HepG2 (cell line): Measurements from ENCODE around the gene TMIGD3. TPM values are rescaled to one million over a fixed set of nuclear protein-coding genes. Genes with fewer than 3 reads are reported as not detected.

ENCODE experiments used
- ATAC-seq: fragments of 200-7000 bp; cut with Tn5 transposase; 3 replicates; pipeline ENCODE4 v1.9.1; 2020; ENCODE audit warnings: mild to moderate bottlenecking, moderate library complexity
- BruUV-seq: library from RNA; stranded (reverse); fragments of 400-500 nt; replicated peaks from 2 replicates; lab custom pipeline; 2021; lab: Mats Ljungman, UMichigan
- CTCF ChIA-PET: fragments of 300-600 bp; formaldehyde crosslinking; extraction: SDS; loops from one replicate; lab custom pipeline; 2021; ENCODE audit warnings: low total read pairs, inconsistent platforms, low intra/inter-chr PET ratio; lab: Yijun Ruan, JAX
- POLR2A ChIA-PET: fragments of 350-600 bp; sonication (Branson Sonifier 250); formaldehyde crosslinking; loops from one replicate; lab custom pipeline; 2020; ENCODE audit warnings: antibody characterized with exemption, inconsistent platforms; lab: Yijun Ruan, JAX
- DNase-seq: peaks from one replicate; pipeline ENCODE4 v3.0.0-alpha.2; 2015; ENCODE audit warnings: low spot score
- FAIRE-seq: peaks from 3 replicates; lab custom pipeline; 2011; peaks lifted over from hg19 to GRCh38; lab: Jason Lieb, UNC
- H2AFZ ChIP-seq: one replicate; pipeline ENCODE4 v1.6.1; 2011; ENCODE audit warnings: low read length, inconsistent platforms
- H3K27ac ChIP-seq: fragments of 300-600 bp; 3 replicates; pipeline ENCODE4 v1.8.0; 2011; ENCODE audit warnings: mixed run types, mild to moderate bottlenecking, mixed read lengths, low read length, inconsistent platforms; ENCODE audit not compliant: insufficient read depth; ENCODE audit errors: extremely low read length
- H3K27me3 ChIP-seq, 2 experiments: fragments of 200-600 bp in 1 of 2; 2 replicates in 1 of 2; 3 replicates in 1 of 2; pipeline versions ENCODE4 v1.6.0 to v1.8.0; 2011; ENCODE audit warnings: low read length in 2 of 2, mild to moderate bottlenecking in 2 of 2, moderate library complexity in 2 of 2, inconsistent platforms in 1 of 2; ENCODE audit not compliant: insufficient read depth in 2 of 2, control insufficient read depth in 1 of 2
- H3K36me3 ChIP-seq, 2 experiments: fragments of 200-600 bp in 1 of 2; replicated peaks in 1 of 2; 2 replicates in 1 of 2; 3 replicates in 1 of 2; pipeline versions ENCODE4 v1.5.1 to v1.8.0; 2011; ENCODE audit warnings: low read length in 2 of 2, inconsistent platforms in 1 of 2; ENCODE audit not compliant: insufficient read depth in 2 of 2, control insufficient read depth in 1 of 2
- H3K4me1 ChIP-seq: 2 replicates; pipeline ENCODE4 v1.5.1; 2012; ENCODE audit warnings: low read length, inconsistent platforms; ENCODE audit not compliant: insufficient read depth
- H3K4me2 ChIP-seq: 2 replicates; pipeline ENCODE4 v1.6.0; 2011; ENCODE audit warnings: low read depth, low read length, inconsistent platforms
- H3K4me3 ChIP-seq, 3 experiments: fragments of 200-600 bp in 1 of 3; sonication (generic), shearing (Covaris generic) in 1 of 3; replicated peaks in 1 of 3; 2 replicates each; pipeline ENCODE4 v1.5.1; 2011 to 2016; ENCODE audit warnings: low read length in 3 of 3, inconsistent platforms in 2 of 3, low read depth in 2 of 3, mild to moderate bottlenecking in 2 of 3, control low read depth in 1 of 3, mixed read lengths in 1 of 3; ENCODE audit not compliant: insufficient read depth in 1 of 3
- H3K79me2 ChIP-seq: one replicate; pipeline ENCODE4 v1.6.1; 2011; ENCODE audit warnings: low read length, inconsistent platforms; ENCODE audit not compliant: insufficient read depth
- H3K9ac ChIP-seq: 2 replicates; pipeline ENCODE4 v1.6.0; 2011; ENCODE audit warnings: mild to moderate bottlenecking, low read depth, low read length, inconsistent platforms; ENCODE audit not compliant: insufficient read depth
- H3K9me3 ChIP-seq: 2 replicates; pipeline ENCODE4 v1.5.1; 2012; ENCODE audit warnings: mild to moderate bottlenecking, low read length
- H4K20me1 ChIP-seq: 2 replicates; pipeline ENCODE4 v1.6.0; 2011; ENCODE audit warnings: inconsistent platforms, mild to moderate bottlenecking, low read length, moderate library complexity; ENCODE audit not compliant: insufficient read depth
- CEBPB ChIP-seq: IDR thresholded peaks from 2 replicates; pipeline ENCODE4 v1.6.1; 2011; ENCODE audit warnings: low read depth, low read length, improper control_type of control experiment, borderline replicate concordance
- CEBPG ChIP-seq: IDR thresholded peaks from 2 replicates; pipeline ENCODE4 v1.6.1; 2016
- ELF1 ChIP-seq: sonication (generic); formaldehyde crosslinking; IDR thresholded peaks from 2 replicates; pipeline ENCODE4 v1.4.0; 2020; ENCODE audit warnings: missing genetic modification reagents
- ELF3 ChIP-seq: IDR thresholded peaks from 2 replicates; pipeline ENCODE4 v1.6.1; 2016; ENCODE audit warnings: missing genetic modification reagents, missing compliant biosample characterization
- ETV5 ChIP-seq: IDR thresholded peaks from 2 replicates; pipeline ENCODE4 v1.6.1; 2018; ENCODE audit warnings: missing biosample characterization, missing genetic modification reagents, inconsistent platforms, borderline replicate concordance
- KDM3A ChIP-seq: IDR thresholded peaks from 2 replicates; pipeline ENCODE4 v1.6.1; 2018; ENCODE audit warnings: low read depth, missing compliant biosample characterization
- MAFK ChIP-seq, 2 experiments: IDR thresholded peaks in 1 of 2; conservative IDR thresholded peaks in 1 of 2; 2 replicates each; pipeline ENCODE4 v1.6.1; 2011; ENCODE audit warnings: improper control_type of control experiment in 2 of 2, low read length in 2 of 2
- PHF8 ChIP-seq: sonication (generic); formaldehyde crosslinking; IDR thresholded peaks from 2 replicates; pipeline ENCODE4 v1.5.0; 2020; ENCODE audit warnings: missing genetic modification reagents
- WIZ ChIP-seq: sonication (generic); formaldehyde crosslinking; IDR thresholded peaks from 2 replicates; pipeline ENCODE4 v1.5.1; 2020; ENCODE audit warnings: mild to moderate bottlenecking, missing genetic modification reagents
- WGBS: methylation state at CpG from one replicate; pipeline ENCODE4 v1.1.6; 2017; ENCODE audit warnings: low lambda C conversion rate; 5-methylcytosine and 5-hydroxymethylcytosine counted together
- in situ Hi-C: cut with HindIII; loops from 2 replicates; pipeline ENCODE4 v1.10.0; 2017; ENCODE audit warnings: low pct_unique_long_range_greater_than_20kb; ENCODE audit not compliant: extremely low pct_ligation_motif_present
- intact Hi-C: fragments of 100-400 bp; cut with micrococcal nuclease; formaldehyde crosslinking; loops from one replicate; pipeline ENCODE4 v1.10.0; 2022; ENCODE audit not compliant: unreplicated experiment
- polyA plus RNA-seq, 8 experiments: library from polyadenylated mRNA; depleted of rRNA in 3 of 8; stranded (reverse) in 7 of 8; unstranded in 1 of 8; fragments of >200 nt; fragmentation: Illumina TruSeq in 4 of 8; extraction: Trizol in 4 of 8; gene quantifications; 2 replicates each; pipeline versions ENCODE4 v1.2.1 to v1.2.3, GENCODE V29; 2011 to 2016; ENCODE audit warnings: low read depth in 4 of 8, missing spikeins in 1 of 8, mixed read lengths in 1 of 8; ENCODE audit not compliant: insufficient read depth in 1 of 8
- total RNA-seq, 5 experiments: library from RNA; depleted of rRNA; stranded (reverse); fragments of >200 nt; fragmentation: Illumina TruSeq; extraction: Trizol; gene quantifications; 2 replicates each; pipeline ENCODE4 v1.2.3, GENCODE V29; 2016; ENCODE audit warnings: low read depth in 1 of 5

The TMIGD3 gene
- total and polyA plus RNA-seq, 2 of the 13 experiments (the other 11 are each of a cell fraction or from before 2014, with no cell fraction given), result not detected

GRCh38 chr1:111490220-111490619 is 13.2 kb downstream of the TMIGD3 start:
- intact Hi-C loops, result no loop called here
- H2AFZ ChIP-seq, result no peak overlapping the region

GRCh38 chr1:111489604-111490003 is 13.8 kb downstream of the TMIGD3 start:
- Histone ChIP-seq H3K4me3 (no peak overlapping the region; a peak in 1 of 6 replicates), H3K4me2 (peak overlapping the region; percentile 41; the same call in 1 of the 2 replicates), H3K79me2 (no peaks in the 10 kb centered on the region), H3K27me3 (peaks cover 5 to 39% of the 10 kb centered on the region in 2 experiments; a peak in 3 of 5 replicates), H3K27ac (no peak overlapping the region), H4K20me1 (no peaks in the 10 kb centered on the region), H3K4me1 (peaks cover 9% of the 10 kb centered on the region; the same call in 1 of the 2 replicates), H3K9ac (no peak overlapping the region), H3K36me3 (no peaks in the 10 kb centered on the region), H3K9me3 (no peaks in the 10 kb centered on the region), H2AFZ (no peak overlapping the region)
- TF ChIP-seq ELF1 (CRISPR knock-in tag) (0 out of 2 replicates have a peak, but pooled peaks have one; percentile 12), ETV5 (CRISPR knock-in tag) (peak; percentile 24; the same call in 1 of the 2 replicates), KDM3A (CRISPR knock-in tag) (no peak), CEBPB (peak; percentile 81), ELF3 (CRISPR knock-in tag) (0 out of 2 replicates have a peak, but pooled peaks have one; percentile 29), CEBPG (CRISPR knock-in tag) (peak; percentile 73)
- CTCF ChIA-PET, result no interaction called here
- in situ Hi-C loops (no loop called here), intact Hi-C loops (loop anchor here (1.0 kb wide), 1 partner anchor 15 kb away; no protein-coding TSS in a partner anchor)
- no peak for DNase-seq
- POLR2A ChIA-PET, result interaction anchor here (0.7 to 1.5 kb wide), 2 partner anchors 19 to 204 kb away, joined by 3 to 5 read pairs; no protein-coding TSS in a partner anchor
- FAIRE-seq, result no peak
- BruUV-seq, result no TSS peak
- 28% methylated on average over 4 of the region's 4 CpGs for WGBS
- ATAC-seq, result peak; percentile 35; the same call in 2 of the 3 replicates

More at GRCh38 chr1:111490220-111490619, 13.2 kb downstream of the TMIGD3 start:
- in situ Hi-C loops, result no loop called here
- H3K27ac ChIP-seq, result no peak overlapping the region
- BruUV-seq, result no TSS peak
- no peak for DNase-seq
- no peak for ATAC-seq
- H3K4me3 ChIP-seq, result no peak overlapping the region
- CTCF ChIA-PET, result no interaction called here
- no peaks in the 10 kb centered on the region for H3K36me3 ChIP-seq
- TF ChIP-seq MAFK (conservative IDR thresholded peaks at IDR 0.05 in 1 of 2, IDR thresholded peaks at IDR 0.05 in 1 of 2; ENCODE audit: low read length in 2 of 2), result peak in 1 of 2 experiments; percentile 16; a peak in 1 of 4 replicates
- TF ChIP-seq PHF8 (CRISPR knock-in tag), result no peak
- no peak for TF ChIP-seq WIZ (CRISPR knock-in tag)
- H4K20me1 ChIP-seq, result no peaks in the 10 kb centered on the region
- H3K9me3 ChIP-seq, result no peaks in the 10 kb centered on the region
- POLR2A ChIA-PET, result interaction anchor here (1.5 kb wide), 1 partner anchor 18 kb away, joined by 5 read pairs; no protein-coding TSS in a partner anchor
- 36% methylated on average over 4 of the region's 4 CpGs for WGBS
- FAIRE-seq, result no peak
- H3K4me2 ChIP-seq, result no peak overlapping the region
- H3K79me2 ChIP-seq, result no peaks in the 10 kb centered on the region
- peaks cover 9% of the 10 kb centered on the region; the same call in 1 of the 2 replicates for H3K4me1 ChIP-seq
- H3K27me3 ChIP-seq, result peaks cover 5 to 38% of the 10 kb centered on the region in 2 experiments; a peak in 3 of 5 replicates
- H3K9ac ChIP-seq, result no peak overlapping the region
